COLO668 (cell line): ENCODE results near the gene ACVR1C.
"Not testable (repeated sequence)": the region's sequence is repeated elsewhere in the genome, so short reads cannot be mapped to it uniquely, and the experiment has no call there.

Source experiments
- DNase-seq: peaks from one replicate; lab custom pipeline; 2025; ENCODE audit not compliant: unreplicated experiment; lab: John Stamatoyannopoulos, UW

The ACVR1C gene

DNA sequence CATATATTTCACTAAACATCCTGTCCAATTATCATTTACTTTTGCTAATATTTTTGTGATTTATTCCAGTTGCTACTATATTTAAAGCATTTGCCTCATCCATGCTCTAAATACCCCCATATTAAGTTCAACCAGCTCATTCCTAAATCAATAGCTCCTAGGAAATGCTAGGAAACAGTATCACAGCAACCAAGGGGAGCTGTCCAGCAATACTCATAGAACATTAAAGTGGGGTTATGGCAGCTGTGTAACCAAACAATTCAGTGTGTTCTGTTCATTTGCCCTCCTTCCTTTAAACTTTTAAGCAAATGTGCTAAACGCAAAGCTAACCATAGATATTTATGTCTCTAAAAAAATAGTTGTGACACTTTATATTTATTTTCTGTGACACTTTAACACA, 41.1 kb downstream of the ACVR1C start:
- DNase-seq: peak; percentile 8

GRCh38 chr2:157574165-157574564, 54.5 kb downstream of the ACVR1C start:
- no peak for DNase-seq

GRCh38 chr2:157572725-157573124, 55.9 kb downstream of the ACVR1C start:
- peak; percentile 11 for DNase-seq

DNA sequence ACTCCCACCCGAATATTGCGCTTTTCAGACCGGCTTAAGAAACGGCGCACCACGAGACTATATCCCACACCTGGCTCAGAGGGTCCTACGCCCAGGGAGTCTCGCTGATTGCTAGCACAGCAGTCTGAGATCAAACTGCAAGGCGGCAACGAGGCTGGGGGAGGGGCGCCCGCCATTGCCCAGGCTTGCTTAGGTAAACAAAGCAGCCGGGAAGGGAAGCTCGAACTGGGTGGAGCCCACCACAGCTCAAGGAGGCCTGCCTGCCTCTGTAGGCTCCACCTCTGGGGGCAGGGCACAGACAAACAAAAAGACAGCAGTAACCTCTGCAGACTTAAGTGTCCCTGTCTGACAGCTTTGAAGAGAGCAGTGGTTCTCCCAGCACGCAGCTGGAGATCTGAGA, 62.0 kb downstream of the ACVR1C start:
- not testable (repeated sequence) for DNase-seq

- not testable (repeated sequence) for DNase-seq
These were observed 62.6 kb downstream of the ACVR1C start for GRCh38 chr2:157566113-157566512.

DNA sequence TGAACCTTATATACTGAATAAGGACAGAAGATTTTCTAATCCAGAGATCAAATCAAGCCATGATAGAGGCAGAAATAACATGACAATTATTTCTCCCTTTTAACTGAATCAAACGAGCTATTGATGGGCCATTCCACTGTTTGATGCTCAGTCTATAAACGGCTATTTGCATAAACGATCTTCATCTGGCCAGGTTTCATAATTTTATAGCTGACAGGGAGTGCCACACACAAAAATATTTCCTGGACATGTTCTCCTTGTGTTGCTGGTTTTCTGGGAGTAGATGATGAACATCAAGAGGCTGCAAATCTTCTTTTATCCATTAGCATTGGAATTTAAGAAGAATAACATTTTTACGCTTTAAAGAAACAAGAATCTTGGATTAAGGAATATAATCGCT, 63.1 kb downstream of the ACVR1C start:
- no peak for DNase-seq

- DNase-seq: no peak
These were observed 68.8 kb downstream of the ACVR1C start for GRCh38 chr2:157559890-157560289.

DNA sequence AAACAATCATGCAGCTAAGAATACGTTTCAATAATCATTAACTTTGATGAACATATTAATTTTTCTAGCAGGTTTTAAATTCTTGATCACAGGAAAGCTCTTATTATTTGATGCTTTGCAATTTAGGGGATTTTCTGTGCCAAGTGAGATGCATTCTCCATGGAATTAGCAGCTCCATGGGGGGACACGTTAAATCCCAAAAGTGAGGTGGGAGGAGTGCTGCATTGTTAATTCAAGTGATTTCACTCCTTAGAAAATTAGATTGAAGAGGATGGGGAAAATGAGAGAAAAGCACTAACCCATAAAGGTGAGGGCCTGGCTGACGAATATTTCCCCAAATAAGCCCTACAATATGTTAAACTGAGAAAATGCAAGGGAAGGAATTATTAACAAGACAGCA, 69.2 kb downstream of the ACVR1C start:
- DNase-seq: no peak

DNA sequence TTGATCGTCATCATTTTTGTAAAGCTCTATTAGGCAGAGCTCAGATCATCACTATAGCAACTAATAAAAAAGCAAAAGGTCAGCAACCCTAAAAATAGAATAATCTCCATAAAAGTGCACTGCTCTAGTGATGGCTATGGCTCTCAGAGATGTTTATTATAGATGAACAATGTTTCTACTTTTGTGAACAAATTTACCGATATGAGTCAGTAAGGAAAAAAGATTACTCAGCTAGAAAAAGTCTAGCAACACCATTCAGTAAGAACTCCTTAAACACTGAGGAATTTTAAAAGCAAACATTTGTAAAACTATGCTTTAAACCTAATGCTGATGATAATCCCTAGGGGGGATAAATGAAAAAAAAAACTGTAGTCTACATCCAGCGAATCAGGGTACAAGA, 69.6 kb downstream of the ACVR1C start:
- DNase-seq: no peak

GRCh38 chr2:157557770-157558169, 70.9 kb downstream of the ACVR1C start:
- DNase-seq: no peak

DNA sequence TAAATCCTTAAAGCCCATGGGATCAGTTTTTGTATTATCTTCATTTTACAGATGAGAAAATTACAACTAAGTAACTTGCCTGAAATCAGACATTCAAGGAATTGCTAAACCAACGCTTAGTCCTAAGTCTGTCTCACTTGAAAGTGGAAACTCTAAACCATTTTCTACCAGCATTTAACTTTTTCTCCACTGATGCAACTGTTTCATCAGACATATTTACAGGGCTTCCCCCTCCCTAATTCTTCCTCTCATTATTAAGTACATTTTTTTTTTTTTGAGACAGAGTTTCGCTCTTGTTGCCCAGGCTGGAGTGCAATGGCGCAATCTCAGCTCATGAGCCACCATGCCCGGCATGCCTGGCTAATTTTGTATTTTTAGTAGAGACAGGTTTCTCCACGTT, 88.6 kb downstream of the ACVR1C start:
- no peak for DNase-seq

DNA sequence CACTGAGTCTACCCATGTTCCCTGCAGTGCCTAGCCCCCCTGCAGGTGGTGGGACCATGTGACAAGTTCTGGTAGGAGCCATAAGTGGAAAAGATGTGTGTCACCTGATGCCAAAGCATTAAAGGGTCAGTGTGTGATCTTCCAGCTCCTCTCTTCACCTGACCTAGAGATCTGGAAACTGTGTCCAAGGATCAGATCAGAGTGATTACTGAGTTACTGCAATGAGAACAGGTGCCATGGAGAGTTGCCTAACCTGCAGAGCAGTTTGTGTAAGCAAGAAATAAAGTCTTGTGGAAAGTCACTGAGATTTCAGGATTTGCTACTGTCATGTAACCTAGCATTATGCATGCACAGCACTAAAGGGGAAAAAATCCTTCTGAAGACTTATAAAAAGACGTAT, 90.6 kb downstream of the ACVR1C start:
- DNase-seq: no peak

- DNase-seq: no peak
These were observed 91.8 kb downstream of the ACVR1C start for GRCh38 chr2:157536815-157537214.

DNA sequence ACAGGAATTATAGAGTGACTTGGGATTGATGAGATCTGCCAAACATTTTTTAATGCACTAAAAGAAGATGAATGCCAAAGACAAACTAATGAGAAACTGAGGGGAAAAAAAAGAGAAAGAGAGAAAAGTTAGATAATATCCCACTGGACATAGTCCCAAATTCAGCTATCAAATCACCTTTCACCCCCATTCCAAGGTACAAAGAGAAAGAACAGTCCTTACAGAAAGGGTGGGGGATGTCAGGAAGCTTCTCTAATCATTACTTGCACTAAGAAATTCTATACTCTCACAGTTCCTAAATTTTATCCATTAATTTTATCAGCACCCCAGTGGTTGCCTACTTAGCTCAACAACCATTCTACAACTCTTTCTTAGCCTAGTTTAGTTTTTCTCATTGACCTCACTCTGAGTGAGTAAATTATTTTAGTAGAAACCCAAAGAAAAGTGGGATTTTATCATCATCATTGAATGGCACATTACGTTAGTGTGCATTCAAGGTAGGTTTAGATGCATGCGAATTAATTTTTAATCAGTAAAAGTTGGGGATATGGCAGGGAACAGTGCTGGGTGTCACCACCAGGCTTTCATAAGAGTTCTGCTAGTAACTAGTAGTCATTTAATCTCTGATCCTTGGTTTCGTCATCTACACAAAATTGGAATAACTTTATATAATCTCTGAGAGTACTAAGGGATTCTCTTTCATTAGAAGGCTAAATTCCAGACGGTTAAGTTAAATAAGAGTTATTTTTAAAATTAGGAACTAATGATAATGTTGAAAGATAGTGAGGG, 99.5 kb downstream of the ACVR1C start:
- no peak for DNase-seq

GRCh38 chr2:157526070-157526469, 102.6 kb downstream of the ACVR1C start:
- DNase-seq: no peak

- DNase-seq: no peak
These were observed 105.1 kb downstream of the ACVR1C start for GRCh38 chr2:157523270-157524247.

DNA sequence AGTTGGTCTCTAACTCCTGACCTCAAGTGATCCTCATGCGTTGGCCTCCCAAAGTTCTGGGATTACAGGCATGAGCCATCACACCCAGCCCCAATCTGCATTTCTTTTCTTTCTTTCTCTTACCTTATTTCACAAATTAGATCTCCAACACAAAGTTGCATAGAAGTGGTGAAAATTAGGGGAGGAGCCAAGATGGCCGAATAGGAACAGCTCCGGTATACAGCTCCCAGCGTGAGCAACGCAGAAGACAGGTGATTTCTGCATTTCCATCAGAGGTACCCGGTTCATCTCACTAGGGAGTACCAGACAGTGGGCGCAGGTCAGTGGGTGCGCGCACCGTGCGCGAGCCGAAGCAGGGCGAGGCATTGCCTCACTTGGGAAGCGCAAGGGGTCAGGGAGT, 113.7 kb downstream of the ACVR1C start:
- not testable (repeated sequence) for DNase-seq

- DNase-seq: no peak
These were observed 118.9 kb downstream of the ACVR1C start for GRCh38 chr2:157509744-157510143.

GRCh38 chr2:157508676-157509075, 120.0 kb downstream of the ACVR1C start:
- DNase-seq: no peak

GRCh38 chr2:157506586-157506985, 122.1 kb downstream of the ACVR1C start:
- no peak for DNase-seq

- no peak for DNase-seq
These were observed 124.0 kb downstream of the ACVR1C start for GRCh38 chr2:157504623-157505022.

DNA sequence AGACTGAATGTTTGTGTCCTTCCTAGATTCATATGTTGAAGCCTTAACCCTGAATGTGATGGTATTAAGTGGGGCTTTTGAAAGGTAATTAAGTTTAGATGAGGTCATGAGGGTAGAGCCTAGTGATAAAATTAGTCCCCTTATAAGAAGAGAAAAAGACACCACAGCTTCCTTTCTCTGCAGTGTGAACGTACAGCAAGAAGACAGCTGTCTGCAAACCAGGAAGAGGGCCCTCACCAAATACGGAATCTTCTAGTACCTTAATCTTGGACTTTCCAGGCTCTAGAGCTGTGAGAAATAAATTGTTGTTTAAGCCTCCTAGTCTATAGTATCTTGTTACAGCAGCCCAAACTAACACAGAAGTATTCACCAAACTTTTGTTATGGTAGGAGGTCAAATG, 127.6 kb downstream of the ACVR1C start:
- DNase-seq: no peak
